Coronary artery (tissue), 2 donors: Measurements from ENCODE around the gene GNPTAB.

Experiments
- DNase-seq: peaks from one replicate; pipeline ENCODE4 v3.0.0-alpha.2; 2017; ENCODE audit warnings: low spot score
- H3K27ac ChIP-seq, 2 donors: fragments of 200-600 bp; sonication (generic); one replicate each; pipeline ENCODE4 v1.5.1; 2016 to 2019
- H3K4me3 ChIP-seq: fragments of 200-600 bp; sonication (generic); 2 replicates; pipeline ENCODE4 v1.5.1; 2016; ENCODE audit warnings: mild to moderate bottlenecking, moderate library complexity
- CTCF ChIP-seq: fragments of 200-600 bp; sonication (generic); IDR thresholded peaks from one replicate; pipeline ENCODE4 v1.5.1; 2019; ENCODE audit warnings: antibody characterized with exemption

Gene GNPTAB

DNA sequence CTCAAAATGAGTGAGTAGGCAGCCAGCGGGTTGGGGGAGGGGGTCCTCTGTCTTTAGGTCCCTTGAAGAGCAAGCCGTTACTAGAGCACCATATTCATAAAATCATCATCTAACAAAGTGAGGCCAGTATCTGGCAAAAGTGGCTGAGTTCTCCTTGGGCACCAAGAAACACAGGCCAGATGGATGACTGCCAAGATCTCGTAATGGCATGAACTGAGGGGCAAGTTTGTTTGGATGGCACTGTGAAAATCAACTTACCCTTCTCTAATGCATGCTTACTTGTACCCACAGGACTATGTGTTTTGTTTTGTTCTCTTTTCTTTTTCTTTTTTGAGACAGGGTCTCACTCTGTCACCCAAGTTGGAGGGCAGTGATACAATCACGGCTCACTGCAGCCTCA is 41.6 kb downstream of the GNPTAB start:
- TF ChIP-seq CTCF = no peak
- Histone ChIP-seq H3K4me3 (no peak overlapping the region), H3K27ac (no peak overlapping the region)
- no peak for DNase-seq

DNA sequence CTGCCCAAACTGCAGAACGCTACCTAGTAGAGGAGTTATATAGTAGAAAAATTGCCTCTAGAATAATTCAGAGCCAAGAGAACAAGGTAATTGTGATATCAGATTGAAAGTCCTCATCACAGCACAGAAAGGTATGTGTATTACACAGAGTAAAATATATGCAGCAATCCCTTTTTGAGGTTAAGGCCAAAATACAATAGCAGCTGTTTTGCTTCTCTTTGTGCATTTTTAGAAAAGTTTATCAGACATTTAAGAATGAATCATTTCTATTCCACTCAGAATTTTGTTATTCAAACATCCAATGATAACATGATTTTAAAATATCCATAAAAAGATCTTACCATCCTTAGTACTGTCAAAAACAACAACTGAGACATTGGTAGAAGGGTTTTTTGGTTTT is 45.1 kb downstream of the GNPTAB start:
- no peak for TF ChIP-seq CTCF
- H3K27ac ChIP-seq = no peak overlapping the region
- DNase-seq = no peak
- no peak overlapping the region for H3K4me3 ChIP-seq

DNA sequence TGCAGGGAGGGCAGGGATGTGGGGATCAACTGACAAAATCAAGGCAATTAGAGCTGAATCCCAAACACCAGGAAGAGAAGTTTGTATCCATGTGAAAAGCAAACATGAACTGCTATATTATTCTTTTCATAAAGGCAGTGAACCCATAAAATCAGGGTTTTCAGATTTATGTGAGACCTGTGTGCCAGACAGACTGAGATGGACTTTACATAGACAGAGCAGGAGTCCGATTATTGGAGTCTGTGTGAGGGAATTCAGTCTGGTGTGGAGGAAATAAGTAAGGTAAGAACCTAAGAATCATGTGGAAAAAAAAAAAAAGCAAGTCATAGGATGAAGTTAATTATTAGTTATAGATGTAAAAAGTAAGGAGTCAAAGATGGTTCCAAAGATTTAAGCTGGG is 46.4 kb downstream of the GNPTAB start:
- TF ChIP-seq CTCF = no peak
- H3K4me3 ChIP-seq = no peak overlapping the region
- no peak for DNase-seq
- no peak overlapping the region for H3K27ac ChIP-seq

GRCh38 chr12:101783838-101784237 is 46.9 kb downstream of the GNPTAB start:
- H3K27ac ChIP-seq = no peak overlapping the region

DNA sequence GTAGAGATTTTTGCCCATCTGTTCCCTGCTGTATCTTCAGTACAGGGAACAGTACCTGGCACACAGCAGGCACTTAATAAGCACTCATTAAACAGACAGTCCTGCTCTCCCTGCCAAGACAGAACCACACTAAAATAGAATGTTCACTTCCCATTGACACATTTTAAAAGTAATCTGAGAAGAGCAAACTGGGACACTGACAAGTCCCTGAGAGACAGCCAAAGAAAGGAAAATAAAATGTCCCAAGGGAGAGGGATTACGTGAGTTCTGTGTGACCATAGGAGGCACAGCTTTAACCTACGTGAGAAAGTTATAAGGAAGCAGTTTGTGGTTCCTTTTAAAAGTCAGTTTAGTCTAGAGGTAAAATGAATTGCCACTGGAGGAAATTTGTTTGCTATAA is 47.6 kb downstream of the GNPTAB start:
- DNase-seq = no peak
- H3K27ac ChIP-seq = no peak overlapping the region
- H3K4me3 ChIP-seq = no peak overlapping the region
- TF ChIP-seq CTCF = no peak

More at GRCh38 chr12:101783838-101784237, 46.9 kb downstream of the GNPTAB start:
- no peak overlapping the region for H3K4me3 ChIP-seq
- DNase-seq = no peak
- no peak for TF ChIP-seq CTCF

DNA sequence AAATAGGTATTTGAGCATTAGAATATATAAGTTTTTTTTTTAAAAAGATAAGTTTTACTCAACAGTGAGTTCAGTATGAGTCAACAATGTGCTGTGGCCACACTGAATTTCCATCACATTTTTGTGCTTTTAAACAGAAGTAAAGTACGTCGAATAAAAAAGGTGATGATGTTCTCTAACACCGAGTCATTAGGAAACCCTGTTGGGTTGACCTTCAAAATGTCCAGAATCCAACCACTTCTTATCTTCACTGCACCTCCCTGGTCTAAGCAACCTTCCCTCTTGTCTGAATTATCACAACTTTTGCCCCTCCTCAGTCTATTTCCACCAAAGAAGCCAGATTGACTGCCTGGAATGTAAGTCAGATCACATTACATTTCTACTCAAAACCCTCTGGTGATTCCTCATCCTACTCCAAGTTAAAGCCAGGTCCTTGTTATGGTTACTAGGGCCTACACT is 48.5 kb downstream of the GNPTAB start:
- no peak overlapping the region for H3K4me3 ChIP-seq
- H3K27ac ChIP-seq = no peak overlapping the region
- TF ChIP-seq CTCF = no peak
- DNase-seq = no peak

GRCh38 chr12:101781834-101782233 is 48.9 kb downstream of the GNPTAB start:
- no peak for DNase-seq
- no peak overlapping the region for H3K27ac ChIP-seq
- H3K4me3 ChIP-seq = no peak overlapping the region
- TF ChIP-seq CTCF = no peak
